HUES48 (cell line): Measurements from ENCODE around the gene AMER2.

Source experiments
- H3K27ac ChIP-seq: one replicate; pipeline ENCODE4 v1.7.0; 2013; ENCODE audit warnings: low read depth, low read length, inconsistent platforms
- H3K27me3 ChIP-seq: 2 replicates; pipeline ENCODE4 v1.6.1; 2013; ENCODE audit warnings: mild to moderate bottlenecking, low read length; ENCODE audit not compliant: control insufficient read depth, insufficient read depth
- H3K36me3 ChIP-seq: 2 replicates; pipeline ENCODE4 v1.6.1; 2013; ENCODE audit warnings: low read length; ENCODE audit not compliant: control insufficient read depth, insufficient read depth
- H3K4me1 ChIP-seq: 2 replicates; pipeline ENCODE4 v1.6.1; 2013; ENCODE audit warnings: mild to moderate bottlenecking, low read length; ENCODE audit not compliant: control insufficient read depth, insufficient read depth
- H3K4me3 ChIP-seq: 2 replicates; pipeline ENCODE4 v1.5.1; 2013; ENCODE audit warnings: mild to moderate bottlenecking, low read depth, low read length
- H3K9ac ChIP-seq: 2 replicates; pipeline ENCODE4 v1.6.1; 2013; ENCODE audit warnings: mild to moderate bottlenecking, low read depth, low read length, moderate library complexity
- H3K9me3 ChIP-seq: 2 replicates; pipeline ENCODE4 v1.6.1; 2013; ENCODE audit warnings: low read length; ENCODE audit not compliant: control insufficient read depth, insufficient read depth

Gene AMER2

GRCh38 chr13:25203127-25203740 is 31.1 kb upstream of the AMER2 start:
- H3K9ac ChIP-seq, result no peak overlapping the region
- no peaks in the 10 kb centered on the region for H3K9me3 ChIP-seq
- H3K4me3 ChIP-seq, result no peak overlapping the region
- H3K27me3 ChIP-seq, result no peaks in the 10 kb centered on the region
- H3K36me3 ChIP-seq, result no peaks in the 10 kb centered on the region
- no peak overlapping the region for H3K27ac ChIP-seq
- 0 out of 2 replicates have a peak, but pooled peaks cover 3% of the 10 kb centered on the region for H3K4me1 ChIP-seq

DNA sequence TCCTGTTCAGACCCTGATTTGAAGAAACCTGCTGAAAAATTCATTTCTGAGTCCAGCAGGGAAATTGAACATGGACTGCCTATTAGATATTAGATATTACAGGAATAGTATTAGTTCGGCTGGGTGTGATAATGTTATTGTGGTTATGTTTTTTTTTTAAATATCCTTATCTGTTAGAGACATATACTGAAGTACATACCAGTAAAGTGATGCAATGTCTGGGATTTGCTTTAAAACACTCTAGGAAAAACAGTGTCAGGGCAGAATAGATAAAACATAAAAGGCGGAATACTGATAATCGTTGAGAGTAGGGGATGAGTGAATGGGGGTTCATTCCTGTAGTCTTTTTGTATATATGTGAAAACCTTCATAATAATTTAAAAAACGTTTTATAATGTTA is 28.7 kb upstream of the AMER2 start:
- Histone ChIP-seq H3K4me3 (no peak overlapping the region), H3K9me3 (no peaks in the 10 kb centered on the region), H3K36me3 (no peaks in the 10 kb centered on the region), H3K27ac (no peak overlapping the region), H3K4me1 (0 out of 2 replicates have a peak, but pooled peaks cover 3% of the 10 kb centered on the region), H3K27me3 (no peaks in the 10 kb centered on the region), H3K9ac (no peak overlapping the region)

- Histone ChIP-seq H3K4me3 (no peak overlapping the region), H3K9me3 (no peaks in the 10 kb centered on the region), H3K27me3 (no peaks in the 10 kb centered on the region), H3K27ac (no peak overlapping the region), H3K36me3 (no peaks in the 10 kb centered on the region), H3K9ac (no peak overlapping the region), H3K4me1 (0 out of 2 replicates have a peak, but pooled peaks cover under 1% of the 10 kb centered on the region)
These were observed 26.6 kb upstream of the AMER2 start for GRCh38 chr13:25198647-25199046.

- H3K9ac ChIP-seq, result no peak overlapping the region
- no peaks in the 10 kb centered on the region for H3K27me3 ChIP-seq
- H3K9me3 ChIP-seq, result no peaks in the 10 kb centered on the region
- H3K4me3 ChIP-seq, result no peak overlapping the region
- no peaks in the 10 kb centered on the region for H3K36me3 ChIP-seq
- H3K4me1 ChIP-seq, result no peaks in the 10 kb centered on the region
- H3K27ac ChIP-seq, result no peak overlapping the region
These were observed 24.9 kb upstream of the AMER2 start for GRCh38 chr13:25196971-25197370.

- no peak overlapping the region for H3K27ac ChIP-seq
- no peaks in the 10 kb centered on the region for H3K9me3 ChIP-seq
- H3K27me3 ChIP-seq, result peaks cover 7% of the 10 kb centered on the region
- no peaks in the 10 kb centered on the region for H3K36me3 ChIP-seq
- no peak overlapping the region for H3K9ac ChIP-seq
- no peak overlapping the region for H3K4me3 ChIP-seq
- no peaks in the 10 kb centered on the region for H3K4me1 ChIP-seq
These were observed 20.8 kb upstream of the AMER2 start for GRCh38 chr13:25192936-25193335.

GRCh38 chr13:25192489-25192888 is 20.4 kb upstream of the AMER2 start:
- H3K4me1 ChIP-seq, result no peaks in the 10 kb centered on the region
- H3K27me3 ChIP-seq, result peaks cover 7% of the 10 kb centered on the region
- H3K9ac ChIP-seq, result no peak overlapping the region
- H3K27ac ChIP-seq, result no peak overlapping the region
- H3K4me3 ChIP-seq, result no peak overlapping the region
- no peaks in the 10 kb centered on the region for H3K36me3 ChIP-seq
- no peaks in the 10 kb centered on the region for H3K9me3 ChIP-seq

GRCh38 chr13:25192052-25192451 is 20.0 kb upstream of the AMER2 start:
- no peak overlapping the region for H3K27ac ChIP-seq
- no peaks in the 10 kb centered on the region for H3K9me3 ChIP-seq
- no peak overlapping the region for H3K9ac ChIP-seq
- H3K4me3 ChIP-seq, result no peak overlapping the region
- peaks cover 7% of the 10 kb centered on the region for H3K27me3 ChIP-seq
- no peaks in the 10 kb centered on the region for H3K4me1 ChIP-seq
- no peaks in the 10 kb centered on the region for H3K36me3 ChIP-seq

GRCh38 chr13:25190771-25191170 is 18.7 kb upstream of the AMER2 start:
- H3K36me3 ChIP-seq, result no peaks in the 10 kb centered on the region
- no peaks in the 10 kb centered on the region for H3K4me1 ChIP-seq
- H3K27me3 ChIP-seq, result peaks cover 7% of the 10 kb centered on the region
- H3K4me3 ChIP-seq, result no peak overlapping the region
- no peaks in the 10 kb centered on the region for H3K9me3 ChIP-seq
- no peak overlapping the region for H3K27ac ChIP-seq
- H3K9ac ChIP-seq, result no peak overlapping the region

DNA sequence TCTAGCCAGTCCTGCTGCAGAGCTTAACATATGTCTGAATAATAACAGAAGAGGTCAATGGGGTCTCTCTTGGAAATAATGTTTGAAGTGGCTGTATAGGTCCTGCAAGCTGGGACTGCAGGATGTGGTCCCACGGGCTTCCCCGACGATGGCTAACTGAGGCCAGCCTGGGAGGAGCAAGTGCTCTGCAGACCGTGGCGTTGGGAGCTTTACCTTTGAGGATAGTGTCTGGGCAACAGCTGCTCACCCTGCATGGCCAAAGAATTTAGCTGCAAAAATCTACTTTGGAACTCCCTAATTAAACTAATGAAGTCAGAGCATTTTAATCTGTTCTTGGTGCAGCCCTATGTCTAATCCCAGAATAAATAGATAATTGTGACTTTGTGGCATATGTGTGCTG is 18.2 kb upstream of the AMER2 start:
- H3K9me3 ChIP-seq, result no peaks in the 10 kb centered on the region
- no peak overlapping the region for H3K4me3 ChIP-seq
- H3K4me1 ChIP-seq, result no peaks in the 10 kb centered on the region
- peaks cover 7% of the 10 kb centered on the region for H3K27me3 ChIP-seq
- H3K27ac ChIP-seq, result no peak overlapping the region
- H3K36me3 ChIP-seq, result no peaks in the 10 kb centered on the region
- H3K9ac ChIP-seq, result no peak overlapping the region

- Histone ChIP-seq H3K27ac (no peak overlapping the region), H3K27me3 (peaks cover 7% of the 10 kb centered on the region), H3K36me3 (no peaks in the 10 kb centered on the region), H3K4me3 (no peak overlapping the region), H3K9me3 (no peaks in the 10 kb centered on the region), H3K9ac (no peak overlapping the region), H3K4me1 (no peaks in the 10 kb centered on the region)
These were observed 15.5 kb upstream of the AMER2 start for GRCh38 chr13:25187596-25187995.

DNA sequence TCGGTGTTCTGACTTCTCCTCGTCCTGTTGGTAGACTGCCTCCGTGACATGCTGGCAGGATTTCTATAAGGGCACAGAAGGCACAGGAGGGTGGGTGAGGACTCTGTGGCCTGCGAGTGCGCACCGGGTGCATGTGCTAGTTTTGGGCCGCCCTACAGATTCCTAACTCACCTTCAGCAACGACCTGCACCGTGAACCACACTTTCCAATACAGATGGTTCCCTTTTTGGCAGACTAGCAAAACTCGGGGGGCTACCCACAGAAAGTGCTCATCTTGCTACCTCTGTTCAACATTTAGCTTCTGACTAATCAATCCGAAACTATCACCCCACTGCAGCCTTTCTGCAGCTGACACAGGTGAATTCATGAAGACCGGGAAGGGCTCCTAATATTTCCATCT is 14.1 kb upstream of the AMER2 start:
- no peak overlapping the region for H3K27ac ChIP-seq
- no peak overlapping the region for H3K9ac ChIP-seq
- peaks cover 3% of the 10 kb centered on the region; the same call in 1 of the 2 replicates for H3K4me1 ChIP-seq
- H3K4me3 ChIP-seq, result no peak overlapping the region
- H3K9me3 ChIP-seq, result no peaks in the 10 kb centered on the region
- H3K27me3 ChIP-seq, result peaks cover 7% of the 10 kb centered on the region
- H3K36me3 ChIP-seq, result no peaks in the 10 kb centered on the region
